HEK293 (cell line): ENCODE measurements around the gene RBM10.

ENCODE experiments used
- CTCF ChIA-PET: fragments of 350-600 bp; formaldehyde crosslinking; extraction: SDS; loops from one replicate; lab custom pipeline; 2021; ENCODE audit warnings: antibody characterized with exemption; lab: Yijun Ruan, JAX
- POLR2A ChIA-PET: fragments of 300-600 bp; formaldehyde crosslinking; extraction: SDS; loops from one replicate; lab custom pipeline; 2020; ENCODE audit warnings: antibody characterized with exemption, inconsistent platforms; lab: Yijun Ruan, JAX
- H3K27ac ChIP-seq: fragments of 200-500 bp; sonication (Bioruptor generic); 2 replicates; pipeline ENCODE4 v1.5.1; 2014; ENCODE audit warnings: low read depth, low read length, control low read depth, inconsistent platforms; ENCODE audit errors: extremely low read depth
- H3K36me3 ChIP-seq, 2 experiments: fragments of 200-500 bp in 1 of 2; sonication (Bioruptor generic) in 1 of 2; 1 replicate in 1 of 2; 2 replicates in 1 of 2; pipeline ENCODE4 v1.5.1; 2014 to 2017; ENCODE audit warnings: inconsistent platforms in 2 of 2, low read length in 2 of 2; ENCODE audit not compliant: control insufficient read depth in 2 of 2, insufficient read depth in 1 of 2
- H3K4me1 ChIP-seq: fragments of 200-500 bp; sonication (Bioruptor generic); 2 replicates; pipeline ENCODE4 v1.5.1; 2014; ENCODE audit warnings: mild to moderate bottlenecking, low read length, inconsistent platforms; ENCODE audit not compliant: control insufficient read depth, insufficient read depth
- H3K4me3 ChIP-seq: 2 replicates; pipeline ENCODE4 v1.5.1; 2011; ENCODE audit warnings: low read depth, mild to moderate bottlenecking, control low read depth, low read length, moderate library complexity
- H3K9me3 ChIP-seq: fragments of 200-500 bp; sonication (Bioruptor generic); 2 replicates; pipeline ENCODE4 v1.5.1; 2014; ENCODE audit warnings: low read depth, low read length, inconsistent platforms; ENCODE audit not compliant: control insufficient read depth, insufficient read depth
- BCL11A ChIP-seq: fragments of 450-650 bp; formaldehyde crosslinking; IDR thresholded peaks from 2 replicates; pipeline ENCODE4 v1.5.1; 2016; ENCODE audit warnings: low read depth, missing biosample characterization, missing genetic modification characterization
- ELK4 ChIP-seq: IDR thresholded peaks from 2 replicates; pipeline ENCODE4 v1.6.1; 2011; ENCODE audit warnings: mild to moderate bottlenecking, low read depth, low read length, borderline replicate concordance
- FEZF1 ChIP-seq: fragments of 450-650 bp; formaldehyde crosslinking; IDR thresholded peaks from 2 replicates; pipeline ENCODE4 v1.5.1; 2016; ENCODE audit warnings: missing biosample characterization, missing genetic modification characterization
- GFI1B ChIP-seq: fragments of 450-650 bp; formaldehyde crosslinking; IDR thresholded peaks from 2 replicates; pipeline ENCODE4 v1.5.1; 2016; ENCODE audit warnings: missing biosample characterization, missing genetic modification characterization
- HOXC10 ChIP-seq: sonication (generic); formaldehyde crosslinking; IDR thresholded peaks from 2 replicates; pipeline ENCODE4 v1.8.1; 2023; ENCODE audit warnings: mild to moderate bottlenecking, missing genetic modification reagents
- IKZF3 ChIP-seq: fragments of 450-650 bp; IDR thresholded peaks from 2 replicates; pipeline ENCODE4 v1.5.0; 2018; ENCODE audit warnings: missing biosample characterization, mild to moderate bottlenecking, missing genetic modification characterization, moderate library complexity
- KLF7 ChIP-seq: fragments of 450-650 bp; formaldehyde crosslinking; IDR thresholded peaks from 2 replicates; pipeline ENCODE4 v1.5.1; 2016; ENCODE audit warnings: missing biosample characterization, missing genetic modification characterization, borderline replicate concordance
- TCF7L2 ChIP-seq: IDR thresholded peaks from 2 replicates; pipeline ENCODE4 v1.6.1; 2011; ENCODE audit warnings: low read depth, mild to moderate bottlenecking, inconsistent platforms, low read length, moderate library complexity, borderline replicate concordance
- ZBTB20 ChIP-seq: fragments of 450-650 bp; formaldehyde crosslinking; IDR thresholded peaks from 2 replicates; pipeline ENCODE4 v1.5.1; 2016; ENCODE audit warnings: missing biosample characterization, missing genetic modification characterization
- ZBTB8A ChIP-seq: fragments of 450-650 bp; formaldehyde crosslinking; IDR thresholded peaks from 2 replicates; pipeline ENCODE4 v1.5.1; 2016; ENCODE audit warnings: missing biosample characterization, missing genetic modification characterization
- ZNF140 ChIP-seq: fragments of 450-650 bp; formaldehyde crosslinking; IDR thresholded peaks from 2 replicates; pipeline ENCODE4 v1.5.1; 2016; ENCODE audit warnings: missing biosample characterization, missing genetic modification characterization
- ZNF157 ChIP-seq: fragments of 450-650 bp; formaldehyde crosslinking; IDR thresholded peaks from 2 replicates; pipeline ENCODE4 v1.5.1; 2016; ENCODE audit warnings: missing biosample characterization, missing genetic modification characterization
- ZNF169 ChIP-seq: fragments of 450-650 bp; formaldehyde crosslinking; IDR thresholded peaks from 2 replicates; pipeline ENCODE4 v1.5.1; 2016; ENCODE audit warnings: missing biosample characterization, missing genetic modification characterization
- ZNF184 ChIP-seq: fragments of 450-650 bp; IDR thresholded peaks from 2 replicates; pipeline ENCODE4 v1.5.1; 2018; ENCODE audit warnings: missing biosample characterization, mild to moderate bottlenecking, missing genetic modification characterization
- ZNF221 ChIP-seq: fragments of 450-650 bp; formaldehyde crosslinking; IDR thresholded peaks from 2 replicates; pipeline ENCODE4 v1.5.1; 2017; ENCODE audit warnings: missing biosample characterization, missing genetic modification characterization, borderline replicate concordance
- ZNF223 ChIP-seq: fragments of 450-650 bp; formaldehyde crosslinking; IDR thresholded peaks from 2 replicates; pipeline ENCODE4 v1.5.1; 2016; ENCODE audit warnings: missing biosample characterization, missing genetic modification characterization
- ZNF239 ChIP-seq: fragments of 450-650 bp; formaldehyde crosslinking; IDR thresholded peaks from 2 replicates; pipeline ENCODE4 v1.5.1; 2016; ENCODE audit warnings: missing biosample characterization, missing genetic modification characterization
- ZNF248 ChIP-seq: fragments of 450-650 bp; formaldehyde crosslinking; IDR thresholded peaks from 2 replicates; pipeline ENCODE4 v1.5.1; 2017; ENCODE audit warnings: missing biosample characterization, missing genetic modification characterization
- ZNF354C ChIP-seq: fragments of 450-650 bp; formaldehyde crosslinking; IDR thresholded peaks from 2 replicates; pipeline ENCODE4 v1.5.1; 2016; ENCODE audit warnings: missing biosample characterization, missing genetic modification characterization, low read depth, borderline replicate concordance
- ZNF362 ChIP-seq: fragments of 450-650 bp; formaldehyde crosslinking; IDR thresholded peaks from 2 replicates; pipeline ENCODE4 v1.5.1; 2016; ENCODE audit warnings: missing biosample characterization, missing genetic modification characterization
- ZNF433 ChIP-seq: fragments of 450-650 bp; formaldehyde crosslinking; IDR thresholded peaks from 2 replicates; pipeline ENCODE4 v1.5.1; 2016; ENCODE audit warnings: missing biosample characterization, missing genetic modification characterization, low read depth
- ZNF548 ChIP-seq: fragments of 450-650 bp; formaldehyde crosslinking; IDR thresholded peaks from 2 replicates; pipeline ENCODE4 v1.5.1; 2016; ENCODE audit warnings: missing biosample characterization, missing genetic modification characterization
- ZNF585B ChIP-seq: fragments of 450-650 bp; formaldehyde crosslinking; IDR thresholded peaks from 2 replicates; pipeline ENCODE4 v1.5.1; 2016; ENCODE audit warnings: missing biosample characterization, missing genetic modification characterization
- ZNF660 ChIP-seq: fragments of 450-650 bp; IDR thresholded peaks from 2 replicates; pipeline ENCODE4 v1.5.1; 2018; ENCODE audit warnings: missing biosample characterization, mild to moderate bottlenecking, missing genetic modification characterization
- ZNF704 ChIP-seq: fragments of 450-650 bp; formaldehyde crosslinking; IDR thresholded peaks from 2 replicates; pipeline ENCODE4 v1.5.1; 2016; ENCODE audit warnings: missing biosample characterization, missing genetic modification characterization
- ZNF747 ChIP-seq: fragments of 450-650 bp; formaldehyde crosslinking; IDR thresholded peaks from 2 replicates; pipeline ENCODE4 v1.5.1; 2016; ENCODE audit warnings: missing biosample characterization, missing genetic modification characterization
- ZNF777 ChIP-seq: fragments of 450-650 bp; formaldehyde crosslinking; IDR thresholded peaks from 2 replicates; pipeline ENCODE4 v1.5.1; 2017; ENCODE audit warnings: missing biosample characterization, missing genetic modification characterization, borderline replicate concordance
- ZNF791 ChIP-seq: fragments of 450-650 bp; formaldehyde crosslinking; IDR thresholded peaks from 2 replicates; pipeline ENCODE4 v1.5.1; 2016; ENCODE audit warnings: missing biosample characterization, missing genetic modification characterization
- ZNF830 ChIP-seq: fragments of 450-650 bp; IDR thresholded peaks from 2 replicates; pipeline ENCODE4 v1.5.0; 2018; ENCODE audit warnings: missing biosample characterization, missing genetic modification characterization, low read depth, mild to moderate bottlenecking, moderate library complexity

Gene RBM10

GRCh38 chrX:47151435-47151834, 6.4 kb downstream of the RBM10 start:
- Histone ChIP-seq H3K36me3 (peaks cover 22 to 49% of the 10 kb centered on the region in 2 experiments), H3K4me1 (peaks cover 3% of the 10 kb centered on the region; the same call in 1 of the 2 replicates), H3K27ac (no peak overlapping the region), H3K9me3 (no peaks in the 10 kb centered on the region), H3K4me3 (no peak overlapping the region)
- TF ChIP-seq ZNF362 (tag by site-specific recombination) (no peak), ZNF548 (tag by site-specific recombination) (no peak), ZNF830 (tag by site-specific recombination) (no peak), ZNF239 (tag by site-specific recombination) (no peak), ZNF157 (tag by site-specific recombination) (no peak), IKZF3 (no peak), BCL11A (tag by site-specific recombination) (no peak), ZBTB8A (tag by site-specific recombination) (no peak), ZNF791 (tag by site-specific recombination) (no peak), ZNF221 (tag by site-specific recombination) (no peak), ZNF585B (tag by site-specific recombination) (no peak), ELK4 (no peak), ZNF223 (tag by site-specific recombination) (no peak), ZNF169 (no peak), ZNF248 (no peak), FEZF1 (tag by site-specific recombination) (no peak), GFI1B (tag by site-specific recombination) (no peak), ZNF777 (tag by site-specific recombination) (no peak), TCF7L2 (no peak), KLF7 (tag by site-specific recombination) (no peak)
- ChIA-PET POLR2A (no interaction called here), CTCF (interaction anchor here (0.6 to 1.3 kb wide), 2 partner anchors 390 to 652 kb away, joined by 3 to 4 read pairs; no protein-coding TSS in a partner anchor)

- TF ChIP-seq ZNF433 (no peak), ZNF354C (no peak), ZNF704 (tag by site-specific recombination) (no peak), HOXC10 (no peak), ZNF184 (tag by site-specific recombination) (no peak), ZNF140 (tag by site-specific recombination) (no peak), ZBTB20 (tag by site-specific recombination) (no peak), GFI1B (tag by site-specific recombination) (no peak), ZNF747 (tag by site-specific recombination) (no peak), ZNF660 (tag by site-specific recombination) (no peak)
- ChIA-PET POLR2A (no interaction called here), CTCF (interaction anchor here (0.6 kb wide), 1 partner anchor 620 kb away, joined by 5 read pairs; no protein-coding TSS in a partner anchor)
- Histone ChIP-seq H3K27ac (no peak overlapping the region), H3K9me3 (no peaks in the 10 kb centered on the region), H3K36me3 (peaks cover 25 to 44% of the 10 kb centered on the region in 2 experiments), H3K4me1 (no peaks in the 10 kb centered on the region), H3K4me3 (no peak overlapping the region)
Observed at GRCh38 chrX:47156611-47157520, 11.8 kb downstream of the RBM10 start.
